ENCODE measurements around the gene MEIS1.

DNA sequence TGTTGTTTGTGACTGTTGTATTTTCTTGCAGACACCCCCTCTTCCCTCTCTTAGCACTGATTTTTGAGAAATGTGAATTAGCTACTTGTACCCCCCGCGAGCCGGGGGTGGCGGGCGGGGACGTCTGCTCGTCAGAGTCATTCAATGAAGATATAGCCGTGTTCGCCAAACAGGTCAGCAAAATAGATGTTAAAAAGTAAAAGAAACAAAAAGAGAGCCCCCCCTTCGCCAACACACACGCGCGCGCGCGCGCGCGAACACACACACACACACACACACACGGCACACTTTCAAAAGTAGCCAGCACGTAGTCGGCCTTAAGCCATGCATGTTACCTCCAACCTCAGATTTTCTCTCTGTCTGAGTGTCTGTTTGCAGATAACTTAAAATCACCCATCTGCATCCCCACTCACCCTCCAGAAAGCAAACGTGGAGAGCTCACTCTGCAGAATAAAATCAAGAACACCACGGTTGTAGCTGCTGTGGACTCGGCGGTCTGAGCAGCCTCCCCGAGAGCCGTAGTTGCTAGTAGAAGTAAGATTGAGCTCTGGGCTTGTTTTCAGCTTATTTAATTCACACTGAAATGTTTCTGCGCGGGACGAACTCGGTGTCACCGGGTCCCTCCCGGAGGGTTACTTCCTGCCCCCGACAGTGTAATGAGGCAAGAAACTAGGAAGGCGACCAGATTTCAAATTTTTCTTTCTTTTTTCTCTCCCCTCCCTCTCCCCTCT, 5.1 kb downstream of the MEIS1 start:
- TF ChIP-seq, protein P1, sequence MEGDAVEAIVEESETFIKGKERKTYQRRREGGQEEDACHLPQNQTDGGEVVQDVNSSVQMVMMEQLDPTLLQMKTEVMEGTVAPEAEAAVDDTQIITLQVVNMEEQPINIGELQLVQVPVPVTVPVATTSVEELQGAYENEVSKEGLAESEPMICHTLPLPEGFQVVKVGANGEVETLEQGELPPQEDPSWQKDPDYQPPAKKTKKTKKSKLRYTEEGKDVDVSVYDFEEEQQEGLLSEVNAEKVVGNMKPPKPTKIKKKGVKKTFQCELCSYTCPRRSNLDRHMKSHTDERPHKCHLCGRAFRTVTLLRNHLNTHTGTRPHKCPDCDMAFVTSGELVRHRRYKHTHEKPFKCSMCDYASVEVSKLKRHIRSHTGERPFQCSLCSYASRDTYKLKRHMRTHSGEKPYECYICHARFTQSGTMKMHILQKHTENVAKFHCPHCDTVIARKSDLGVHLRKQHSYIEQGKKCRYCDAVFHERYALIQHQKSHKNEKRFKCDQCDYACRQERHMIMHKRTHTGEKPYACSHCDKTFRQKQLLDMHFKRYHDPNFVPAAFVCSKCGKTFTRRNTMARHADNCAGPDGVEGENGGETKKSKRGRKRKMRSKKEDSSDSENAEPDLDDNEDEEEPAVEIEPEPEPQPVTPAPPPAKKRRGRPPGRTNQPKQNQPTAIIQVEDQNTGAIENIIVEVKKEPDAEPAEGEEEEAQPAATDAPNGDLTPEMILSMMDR (conservative IDR thresholded peaks at IDR 0.05), result no peak
- no peak for TF ChIP-seq EZH2 (IDR thresholded peaks at IDR 0.05; ENCODE audit: low read depth)
